ENCODE measurements around the gene FRMD8. TPM values are rescaled to one million over a fixed set of nuclear protein-coding genes. Genes with fewer than 3 reads are reported as not detected.
A peak's percentile ranks its signal among the peaks of the same experiment; 100 is the strongest.

Gene FRMD8
- total and polyA plus RNA-seq, 9 of the 15 experiments (the other 6 are each of a cell fraction or from before 2014, with no cell fraction given) = 4.5 to 54.5 (median 15.8) TPM

DNA sequence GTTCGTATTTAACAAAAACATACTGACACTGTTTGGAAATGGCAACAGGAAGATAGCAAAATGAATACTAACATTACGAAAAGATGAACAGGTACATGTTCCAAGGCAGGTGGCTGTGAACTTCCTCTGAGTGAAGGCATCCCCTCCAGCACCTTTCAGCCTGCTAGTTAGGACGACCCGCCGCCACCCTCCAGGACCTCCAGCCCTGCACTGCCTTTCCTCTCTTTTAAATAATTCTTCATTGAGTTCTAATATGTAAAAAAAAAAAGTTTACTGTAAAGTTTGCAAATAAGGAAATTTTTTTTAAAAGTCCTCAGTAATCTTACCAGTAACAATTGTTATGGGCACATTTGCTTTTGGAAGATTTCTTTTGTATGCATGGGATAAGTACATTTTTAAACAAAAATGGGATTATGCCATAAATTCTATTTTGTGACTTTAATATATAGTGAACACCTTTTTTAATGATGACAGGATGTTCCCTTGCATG is 42.2 kb downstream of the FRMD8 start (continued):
- TF ChIP-seq NR1H2 (CRISPR knock-in tag; IDR thresholded peaks at IDR 0.05) (no peak), ZNF24 (IDR thresholded peaks at IDR 0.05) (no peak), NR2C1 (IDR thresholded peaks at IDR 0.05) (no peak), NR2C1 (tag; IDR thresholded peaks at IDR 0.05) (no peak), KDM1A (IDR thresholded peaks at IDR 0.05) (no peak), SOX6 (IDR thresholded peaks at IDR 0.05) (no peak), GABPA (tag; conservative IDR thresholded peaks at IDR 0.05; ENCODE audit: low read depth) (no peak), CBFB (CRISPR knock-in tag; IDR thresholded peaks at IDR 0.05) (no peak), TBP (optimal IDR thresholded peaks at IDR 0.05; ENCODE audit: low read depth, low read length) (no peak), SMARCA5 (IDR thresholded peaks at IDR 0.05) (no peak), POLR2AphosphoS5 (IDR thresholded peaks at IDR 0.05; ENCODE audit: control insufficient read depth, insufficient read depth, low read depth, low read length) (peak; percentile 34; the same call in 1 of the 2 replicates), RBM25 (IDR thresholded peaks at IDR 0.05; ENCODE audit: low read depth, low read length, severe bottlenecking) (no peak), ZNF76 (CRISPR knock-in tag; IDR thresholded peaks at IDR 0.05; ENCODE audit: borderline replicate concordance) (no peak), ADNP (tag; IDR thresholded peaks at IDR 0.05) (no peak), RAD21 (CRISPR knock-in tag; conservative IDR thresholded peaks at IDR 0.05 in 1 of 2, IDR thresholded peaks at IDR 0.05 in 1 of 2) (no peak; a peak in 1 of 4 replicates), ZNF57 (CRISPR knock-in tag; IDR thresholded peaks at IDR 0.05) (0 out of 2 replicates have a peak, but pooled peaks have one; percentile 1), ZNF41 (CRISPR knock-in tag; conservative IDR thresholded peaks at IDR 0.05) (no peak), RBM17 (IDR thresholded peaks at IDR 0.05; ENCODE audit: borderline replicate concordance, low read depth, low read length) (no peak), HNRNPUL1 (IDR thresholded peaks at IDR 0.05; ENCODE audit: low read length) (no peak; the same call in 1 of the 2 replicates), SMAD1 (IDR thresholded peaks at IDR 0.05; ENCODE audit: low read depth, low read length, partially characterized antibody) (no peak), TRIM28 (IDR thresholded peaks at IDR 0.05) (no peak), SRF (CRISPR knock-in tag; IDR thresholded peaks at IDR 0.05) (0 out of 4 replicates have a peak, but pooled peaks of 1 of the 2 experiments have one; percentile 4), ZBTB26 (CRISPR knock-in tag; IDR thresholded peaks at IDR 0.05) (peak; percentile 5; the same call in 1 of the 2 replicates), KAT7 (CRISPR knock-in tag; IDR thresholded peaks at IDR 0.05; ENCODE audit: borderline replicate concordance) (no peak; the same call in 1 of the 2 replicates), HDAC3 (IDR thresholded peaks at IDR 0.05; ENCODE audit: borderline replicate concordance, partially characterized antibody) (no peak), ZNF444 (CRISPR knock-in tag; IDR thresholded peaks at IDR 0.05) (no peak)
- TF ChIP-seq, protein P1, sequence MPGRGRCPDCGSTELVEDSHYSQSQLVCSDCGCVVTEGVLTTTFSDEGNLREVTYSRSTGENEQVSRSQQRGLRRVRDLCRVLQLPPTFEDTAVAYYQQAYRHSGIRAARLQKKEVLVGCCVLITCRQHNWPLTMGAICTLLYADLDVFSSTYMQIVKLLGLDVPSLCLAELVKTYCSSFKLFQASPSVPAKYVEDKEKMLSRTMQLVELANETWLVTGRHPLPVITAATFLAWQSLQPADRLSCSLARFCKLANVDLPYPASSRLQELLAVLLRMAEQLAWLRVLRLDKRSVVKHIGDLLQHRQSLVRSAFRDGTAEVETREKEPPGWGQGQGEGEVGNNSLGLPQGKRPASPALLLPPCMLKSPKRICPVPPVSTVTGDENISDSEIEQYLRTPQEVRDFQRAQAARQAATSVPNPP (IDR thresholded peaks at IDR 0.05; ENCODE audit: borderline replicate concordance, insufficient read depth, insufficient read length) = no peak
- TF ChIP-seq, protein P2, sequence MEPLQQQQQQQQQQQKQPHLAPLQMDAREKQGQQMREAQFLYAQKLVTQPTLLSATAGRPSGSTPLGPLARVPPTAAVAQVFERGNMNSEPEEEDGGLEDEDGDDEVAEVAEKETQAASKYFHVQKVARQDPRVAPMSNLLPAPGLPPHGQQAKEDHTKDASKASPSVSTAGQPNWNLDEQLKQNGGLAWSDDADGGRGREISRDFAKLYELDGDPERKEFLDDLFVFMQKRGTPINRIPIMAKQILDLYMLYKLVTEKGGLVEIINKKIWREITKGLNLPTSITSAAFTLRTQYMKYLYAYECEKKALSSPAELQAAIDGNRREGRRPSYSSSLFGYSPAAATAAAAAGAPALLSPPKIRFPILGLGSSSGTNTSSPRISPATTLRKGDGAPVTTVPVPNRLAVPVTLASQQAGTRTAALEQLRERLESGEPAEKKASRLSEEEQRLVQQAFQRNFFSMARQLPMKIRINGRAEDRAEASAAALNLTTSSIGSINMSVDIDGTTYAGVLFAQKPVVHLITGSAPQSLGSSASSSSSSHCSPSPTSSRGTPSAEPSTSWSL (CRISPR knock-in tag; IDR thresholded peaks at IDR 0.05; ENCODE audit: borderline replicate concordance) = no peak

All from K562 (cell line).